Ishikawa (cell line): Measurements from ENCODE around the gene MANSC4.

ENCODE experiments used
- CEBPB ChIP-seq: IDR thresholded peaks from 2 replicates; pipeline ENCODE4 v1.6.1; 2012
- CREB1 ChIP-seq: IDR thresholded peaks from 2 replicates; pipeline ENCODE4 v1.6.1; 2012; ENCODE audit warnings: low read depth
- EGR1 ChIP-seq: IDR thresholded peaks from 2 replicates; pipeline ENCODE4 v1.6.1; 2012
- EP300 ChIP-seq: IDR thresholded peaks from 2 replicates; pipeline ENCODE4 v1.6.1; 2012; ENCODE audit warnings: borderline replicate concordance
- FOXM1 ChIP-seq: IDR thresholded peaks from 2 replicates; pipeline ENCODE4 v1.6.1; 2012; ENCODE audit warnings: low read depth, borderline replicate concordance
- MAX ChIP-seq: IDR thresholded peaks from 2 replicates; pipeline ENCODE4 v1.6.1; 2012
- NFIC ChIP-seq: IDR thresholded peaks from 2 replicates; pipeline ENCODE4 v1.6.1; 2012
- RAD21 ChIP-seq: IDR thresholded peaks from 2 replicates; pipeline ENCODE4 v1.6.1; 2012; ENCODE audit warnings: low read depth
- REST ChIP-seq: IDR thresholded peaks from 2 replicates; pipeline ENCODE4 v1.6.1; 2012; ENCODE audit warnings: low read depth, mild to moderate bottlenecking
- TAF1 ChIP-seq: IDR thresholded peaks from 2 replicates; pipeline ENCODE4 v1.6.1; 2012; ENCODE audit warnings: low read depth, mild to moderate bottlenecking
- TCF12 ChIP-seq: IDR thresholded peaks from 2 replicates; pipeline ENCODE4 v1.6.1; 2012; ENCODE audit warnings: low read depth
- TEAD4 ChIP-seq: IDR thresholded peaks from 2 replicates; pipeline ENCODE4 v1.6.1; 2012
- USF1 ChIP-seq: IDR thresholded peaks from 2 replicates; pipeline ENCODE4 v1.6.1; 2012
- YY1 ChIP-seq: IDR thresholded peaks from 2 replicates; pipeline ENCODE4 v1.6.1; 2012; ENCODE audit warnings: low read depth
- ZBTB7A ChIP-seq: IDR thresholded peaks from 2 replicates; pipeline ENCODE4 v1.6.1; 2012; ENCODE audit warnings: low read depth

Gene MANSC4

DNA sequence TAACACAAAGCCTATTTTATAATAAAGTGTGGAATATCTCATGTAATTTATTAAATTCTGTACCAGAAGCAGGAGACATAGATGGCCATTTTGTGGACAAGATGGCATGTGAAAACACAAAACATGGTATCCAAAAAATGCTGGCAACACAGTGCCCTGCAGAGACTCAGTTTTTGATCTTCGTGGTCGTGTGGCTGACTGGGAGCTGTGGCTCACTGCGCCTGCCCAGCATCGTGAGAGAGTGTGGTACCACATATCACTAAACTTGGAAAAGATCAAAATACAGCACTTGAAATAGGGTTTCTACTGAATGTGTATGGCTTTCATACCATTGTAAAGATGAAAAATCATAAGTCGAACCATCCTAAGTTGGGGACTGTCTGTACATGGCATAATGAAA is 43.0 kb upstream of the MANSC4 start:
- no peak for TF ChIP-seq FOXM1
- TF ChIP-seq EGR1: no peak
- TF ChIP-seq TCF12: no peak
- TF ChIP-seq NFIC: no peak
- TF ChIP-seq MAX: no peak
- TF ChIP-seq CREB1: no peak
- no peak for TF ChIP-seq YY1
- no peak for TF ChIP-seq USF1
- TF ChIP-seq TEAD4: no peak

DNA sequence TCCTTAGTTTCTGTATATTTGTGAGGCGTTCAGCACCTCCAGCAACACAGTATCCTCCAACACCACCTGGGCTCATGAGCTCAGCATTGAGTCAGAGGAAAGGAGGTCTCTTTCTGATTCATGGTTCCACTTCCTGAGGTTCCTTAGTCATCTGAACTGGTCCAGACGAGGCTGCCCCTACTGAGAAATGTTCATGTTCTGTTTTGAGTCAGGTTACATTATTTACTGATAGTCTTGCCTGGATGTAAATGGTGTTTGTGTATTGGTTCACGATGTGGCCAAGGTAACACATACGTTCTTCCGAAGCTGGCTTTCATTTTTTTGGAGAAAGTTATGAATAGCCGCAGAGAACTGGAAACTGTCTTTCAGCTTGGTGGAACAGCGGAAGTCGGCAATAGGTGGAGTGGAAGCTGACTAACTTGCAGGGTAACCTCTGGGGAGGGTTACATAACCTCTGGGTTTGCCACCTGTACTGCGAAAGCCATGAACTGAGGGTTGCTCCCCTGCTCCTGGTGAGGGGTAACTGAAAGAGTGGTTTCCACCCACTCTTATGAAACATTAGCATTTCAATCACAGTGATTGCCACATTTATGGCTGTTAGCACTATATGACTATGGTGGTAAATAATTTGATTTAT is 42.2 kb upstream of the MANSC4 start:
- TF ChIP-seq USF1 (no peak), CEBPB (no peak), CREB1 (no peak), TAF1 (no peak), ZBTB7A (no peak), NFIC (no peak), EP300 (no peak)

DNA sequence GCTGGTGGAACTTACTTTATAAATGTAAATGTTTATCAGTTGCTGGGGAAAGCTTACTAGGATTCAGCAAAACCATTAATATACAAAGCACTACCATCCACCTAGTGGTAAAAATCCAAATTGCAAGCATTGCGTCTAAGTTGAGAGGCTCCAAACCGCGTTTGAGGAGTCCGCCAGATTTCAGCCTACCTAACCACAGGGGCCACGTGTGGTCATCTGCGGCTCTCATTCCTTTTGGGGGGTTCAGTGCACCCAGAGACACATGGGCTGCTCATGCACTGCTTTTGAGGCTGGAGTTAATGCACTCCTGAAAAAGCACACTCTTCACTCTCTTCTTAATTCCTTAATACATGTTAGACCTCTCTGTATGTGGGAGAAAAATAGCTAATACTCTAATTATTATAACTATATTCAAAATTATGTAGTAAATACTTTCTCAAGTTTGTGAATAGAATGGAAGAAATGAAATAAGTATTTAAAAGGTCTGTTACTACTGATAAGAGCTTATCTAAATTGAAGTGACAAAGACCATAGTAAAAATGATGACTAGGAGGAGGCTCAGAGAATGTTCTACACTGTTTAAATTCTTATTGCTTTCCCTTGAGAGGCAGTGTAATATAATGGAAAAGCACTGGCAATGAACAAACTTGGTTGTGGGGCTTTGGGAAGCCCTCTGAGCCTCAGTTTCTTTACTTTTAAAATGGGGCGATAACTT is 41.4 kb upstream of the MANSC4 start:
- peak; percentile 51; the same call in 1 of the 2 replicates for TF ChIP-seq MAX
- TF ChIP-seq EP300: no peak
- peak; percentile 85 for TF ChIP-seq TEAD4
- TF ChIP-seq REST: no peak
- no peak for TF ChIP-seq YY1
- TF ChIP-seq RAD21: peak; percentile 78
- no peak for TF ChIP-seq ZBTB7A
- TF ChIP-seq USF1: peak; percentile 49; the same call in 1 of the 2 replicates
- TF ChIP-seq TAF1: no peak

- TF ChIP-seq ZBTB7A (no peak), CREB1 (no peak), FOXM1 (no peak), CEBPB (no peak), REST (no peak), USF1 (no peak), TCF12 (no peak)
These were observed 40.5 kb upstream of the MANSC4 start for GRCh38 chr12:27820564-27820963.

- TF ChIP-seq CREB1 (no peak), EGR1 (no peak)
These were observed 38.4 kb upstream of the MANSC4 start for GRCh38 chr12:27818401-27818918.

DNA sequence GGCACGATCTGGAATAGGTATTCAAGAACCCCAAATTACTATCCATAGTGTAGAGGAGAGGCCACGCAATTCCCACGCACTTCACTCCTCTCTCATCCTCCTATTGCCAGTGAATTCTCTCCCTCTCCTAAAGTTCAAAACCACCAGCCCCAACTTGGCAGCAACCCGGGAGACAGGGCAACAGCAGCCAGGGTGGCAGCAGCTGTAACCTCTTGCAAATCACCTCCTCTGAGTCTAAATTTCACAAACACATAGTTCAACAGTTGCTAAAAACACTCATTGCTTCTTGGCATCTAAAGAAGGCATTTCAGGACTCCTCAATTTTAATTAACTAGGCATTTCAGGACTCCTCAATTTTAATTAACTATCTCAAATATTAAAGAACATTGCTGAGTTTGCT is 37.7 kb upstream of the MANSC4 start:
- TF ChIP-seq NFIC (no peak), TAF1 (no peak), FOXM1 (no peak), YY1 (no peak), CEBPB (no peak), EP300 (no peak)
